DND-41 (cell line): ENCODE measurements around the gene CACNA2D3.

Source experiments
- EZH2 ChIP-seq: IDR thresholded peaks from 3 replicates; pipeline ENCODE4 v1.6.1; 2012; ENCODE audit warnings: borderline replicate concordance, low read depth, mild to moderate bottlenecking, moderate library complexity, low read length, inconsistent platforms; ENCODE audit not compliant: severe bottlenecking
- TF ChIP-seq, protein P1 (sequence below): IDR thresholded peaks from 2 replicates; pipeline ENCODE4 v1.5.1; 2012; ENCODE audit warnings: borderline replicate concordance, low read length, moderate library complexity, mild to moderate bottlenecking; ENCODE audit not compliant: poor library complexity, severe bottlenecking; ENCODE audit errors: extremely low read depth

DNA sequence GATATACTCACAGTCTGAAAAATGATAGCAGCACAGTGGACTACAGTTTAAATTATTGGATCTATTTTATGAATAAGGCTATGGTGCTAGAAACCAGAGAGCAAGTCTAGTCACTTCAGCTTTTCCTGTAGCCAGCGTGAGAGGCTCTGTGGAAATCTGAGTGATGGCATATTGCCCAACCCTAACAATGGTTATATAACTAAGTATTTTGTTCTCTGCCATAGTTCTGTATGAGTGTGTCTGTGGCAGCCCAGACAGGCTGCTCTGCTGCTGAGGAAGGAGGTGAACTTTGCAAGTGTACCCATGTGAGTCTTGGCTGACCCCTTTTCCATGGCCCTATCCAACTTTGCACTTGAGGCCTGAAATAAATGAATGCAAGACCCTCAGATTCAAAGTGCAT lies 699.9 kb downstream of the CACNA2D3 start:
- TF ChIP-seq, protein P1, sequence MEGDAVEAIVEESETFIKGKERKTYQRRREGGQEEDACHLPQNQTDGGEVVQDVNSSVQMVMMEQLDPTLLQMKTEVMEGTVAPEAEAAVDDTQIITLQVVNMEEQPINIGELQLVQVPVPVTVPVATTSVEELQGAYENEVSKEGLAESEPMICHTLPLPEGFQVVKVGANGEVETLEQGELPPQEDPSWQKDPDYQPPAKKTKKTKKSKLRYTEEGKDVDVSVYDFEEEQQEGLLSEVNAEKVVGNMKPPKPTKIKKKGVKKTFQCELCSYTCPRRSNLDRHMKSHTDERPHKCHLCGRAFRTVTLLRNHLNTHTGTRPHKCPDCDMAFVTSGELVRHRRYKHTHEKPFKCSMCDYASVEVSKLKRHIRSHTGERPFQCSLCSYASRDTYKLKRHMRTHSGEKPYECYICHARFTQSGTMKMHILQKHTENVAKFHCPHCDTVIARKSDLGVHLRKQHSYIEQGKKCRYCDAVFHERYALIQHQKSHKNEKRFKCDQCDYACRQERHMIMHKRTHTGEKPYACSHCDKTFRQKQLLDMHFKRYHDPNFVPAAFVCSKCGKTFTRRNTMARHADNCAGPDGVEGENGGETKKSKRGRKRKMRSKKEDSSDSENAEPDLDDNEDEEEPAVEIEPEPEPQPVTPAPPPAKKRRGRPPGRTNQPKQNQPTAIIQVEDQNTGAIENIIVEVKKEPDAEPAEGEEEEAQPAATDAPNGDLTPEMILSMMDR = no peak
- TF ChIP-seq EZH2 = no peak
